ENCODE data around the gene RASA3.
"Not testable (repeated sequence)": the region's sequence is repeated elsewhere in the genome, so short reads cannot be mapped to it uniquely, and the experiment has no call there.

GRCh38 chr13:114113395-114113794 lies 19.0 kb downstream of the RASA3 start:
- not testable (repeated sequence) for TF ChIP-seq CTCF (IDR thresholded peaks at IDR 0.05); MAX (CRISPR knock-in tag; IDR thresholded peaks at IDR 0.05); ATF3 (CRISPR knock-in tag; conservative IDR thresholded peaks at IDR 0.05); NR3C1 (CRISPR knock-in tag; conservative IDR thresholded peaks at IDR 0.05; ENCODE audit: low read depth); GABPB1 (CRISPR knock-in tag; IDR thresholded peaks at IDR 0.05); ELF4 (CRISPR knock-in tag; IDR thresholded peaks at IDR 0.05; ENCODE audit: low read depth); ZNF396 (CRISPR knock-in tag; IDR thresholded peaks at IDR 0.05; ENCODE audit: borderline replicate concordance); USF1 (CRISPR knock-in tag; IDR thresholded peaks at IDR 0.05)
